ENCODE measurements around the gene CD82. TPM values are rescaled to one million over a fixed set of nuclear protein-coding genes. Genes with fewer than 3 reads are reported as not detected.

The CD82 gene
- total RNA-seq, 2 experiments from 2014 or later: 289 to 319 TPM

- POLR2A ChIA-PET: interaction anchor here (1.1 to 2.3 kb wide), 3 partner anchors 10 to 57 kb away, joined by 3 to 10 read pairs (median 4); no protein-coding TSS in a partner anchor
- CTCF ChIA-PET: interaction anchor here (0.9 to 3.3 kb wide), 13 partner anchors 10 to 306 kb away, joined by 3 to 32 read pairs (median 4); no protein-coding TSS in a partner anchor
- intact Hi-C loops (cut with micrococcal nuclease): loop anchor here (10.0 kb wide), 2 partner anchors 154 to 274 kb away; no protein-coding TSS in a partner anchor
Measured at GRCh38 chr11:44621140-44621681, 55.7 kb downstream of the CD82 start.

DNA sequence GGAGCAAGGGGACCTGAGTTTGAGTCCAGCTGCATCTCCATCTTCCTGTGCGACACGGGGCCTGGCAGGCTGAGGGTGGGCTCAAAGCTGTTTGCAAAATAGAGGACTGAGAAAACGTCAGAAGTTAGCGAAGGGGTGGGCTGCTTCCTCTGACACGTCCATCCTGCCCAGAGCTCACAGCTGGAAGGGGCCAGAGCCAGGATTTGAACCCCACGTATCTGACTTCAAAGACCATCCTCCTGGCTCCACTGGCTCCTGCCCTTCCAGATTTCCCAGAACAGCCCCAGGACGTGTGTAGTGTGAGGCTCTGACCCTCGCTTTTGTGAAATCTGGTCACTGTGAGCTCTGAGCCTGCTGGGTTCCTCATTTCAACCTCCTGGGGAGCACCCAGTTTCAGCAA, 56.3 kb downstream of the CD82 start:
- Mint-ChIP-seq H3K4me1 (ENCODE audit: low read depth) (peaks cover 20% of the 10 kb centered on the region), H3K4me3 (no peak overlapping the region), H3K27ac (no peak overlapping the region), H3K27me3 (no peaks in the 10 kb centered on the region), H3K9me3 (peaks cover 7% of the 10 kb centered on the region), H3K36me3 (ENCODE audit: low read depth) (peaks cover 38% of the 10 kb centered on the region)
- POLR2A ChIA-PET: interaction anchor here (1.0 to 2.3 kb wide), 5 partner anchors 10 to 98 kb away, joined by 3 to 10 read pairs (median 4); partner anchors contain the start of gene CD82
- no peak for ATAC-seq
- DNase-seq: no peak
- TF ChIP-seq, protein P1, sequence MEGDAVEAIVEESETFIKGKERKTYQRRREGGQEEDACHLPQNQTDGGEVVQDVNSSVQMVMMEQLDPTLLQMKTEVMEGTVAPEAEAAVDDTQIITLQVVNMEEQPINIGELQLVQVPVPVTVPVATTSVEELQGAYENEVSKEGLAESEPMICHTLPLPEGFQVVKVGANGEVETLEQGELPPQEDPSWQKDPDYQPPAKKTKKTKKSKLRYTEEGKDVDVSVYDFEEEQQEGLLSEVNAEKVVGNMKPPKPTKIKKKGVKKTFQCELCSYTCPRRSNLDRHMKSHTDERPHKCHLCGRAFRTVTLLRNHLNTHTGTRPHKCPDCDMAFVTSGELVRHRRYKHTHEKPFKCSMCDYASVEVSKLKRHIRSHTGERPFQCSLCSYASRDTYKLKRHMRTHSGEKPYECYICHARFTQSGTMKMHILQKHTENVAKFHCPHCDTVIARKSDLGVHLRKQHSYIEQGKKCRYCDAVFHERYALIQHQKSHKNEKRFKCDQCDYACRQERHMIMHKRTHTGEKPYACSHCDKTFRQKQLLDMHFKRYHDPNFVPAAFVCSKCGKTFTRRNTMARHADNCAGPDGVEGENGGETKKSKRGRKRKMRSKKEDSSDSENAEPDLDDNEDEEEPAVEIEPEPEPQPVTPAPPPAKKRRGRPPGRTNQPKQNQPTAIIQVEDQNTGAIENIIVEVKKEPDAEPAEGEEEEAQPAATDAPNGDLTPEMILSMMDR (IDR thresholded peaks at IDR 0.05): no peak
- CTCF ChIA-PET: interaction anchor here (0.9 to 3.3 kb wide), 12 partner anchors 10 to 305 kb away, joined by 3 to 32 read pairs (median 4); no protein-coding TSS in a partner anchor
- intact Hi-C loops (cut with micrococcal nuclease): loop anchor here (10.0 kb wide), 2 partner anchors 153 to 273 kb away; no protein-coding TSS in a partner anchor

More at GRCh38 chr11:44621140-44621681, 55.7 kb downstream of the CD82 start:
- Mint-ChIP-seq H3K27ac (no peak overlapping the region), H3K36me3 (ENCODE audit: low read depth) (peaks cover 42% of the 10 kb centered on the region), H3K4me1 (ENCODE audit: low read depth) (peaks cover 20% of the 10 kb centered on the region), H3K27me3 (no peaks in the 10 kb centered on the region), H3K9me3 (peaks cover 5% of the 10 kb centered on the region), H3K4me3 (no peak overlapping the region)
- TF ChIP-seq, protein P1 (IDR thresholded peaks at IDR 0.05): peak; percentile 86
- ATAC-seq: peak; percentile 43
- DNase-seq: peak; percentile 65

DNA sequence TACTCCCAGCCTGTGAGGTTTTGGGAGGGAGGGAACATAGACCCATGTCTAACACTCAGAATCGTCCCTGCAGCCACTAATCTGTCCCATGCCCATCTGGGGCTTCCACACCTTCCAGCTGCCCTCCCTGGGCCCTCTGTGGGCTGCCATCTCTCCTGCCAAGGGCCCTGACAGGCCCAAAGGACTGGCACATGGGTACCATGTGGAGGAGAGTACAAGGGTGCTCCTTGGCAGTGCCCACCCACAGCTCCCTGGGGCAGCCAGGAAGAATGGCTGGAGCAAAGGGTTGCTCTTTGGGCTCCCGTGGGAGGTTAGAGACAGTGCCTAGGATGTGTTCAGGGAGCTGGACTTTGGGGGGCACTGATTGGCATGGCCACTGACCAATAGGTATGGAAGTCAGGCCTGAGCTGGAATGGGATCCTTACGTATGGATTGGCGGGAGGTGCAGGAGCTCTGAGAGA, 56.8 kb downstream of the CD82 start:
- Mint-ChIP-seq H3K36me3 (ENCODE audit: low read depth) (peaks cover 34% of the 10 kb centered on the region), H3K27ac (peak overlapping the region; percentile 42), H3K9me3 (peaks cover 7% of the 10 kb centered on the region), H3K27me3 (no peaks in the 10 kb centered on the region), H3K4me1 (ENCODE audit: low read depth) (peaks cover 20% of the 10 kb centered on the region), H3K4me3 (no peak overlapping the region)
- intact Hi-C loops (cut with micrococcal nuclease): loop anchor here (10.0 kb wide), 2 partner anchors 153 to 273 kb away; no protein-coding TSS in a partner anchor
- ChIA-PET CTCF (interaction anchor here (0.9 to 3.3 kb wide), 10 partner anchors 9 to 305 kb away, joined by 3 to 32 read pairs (median 6); no protein-coding TSS in a partner anchor), POLR2A (interaction anchor here (1.0 to 2.3 kb wide), 5 partner anchors 11 to 98 kb away, joined by 3 to 10 read pairs (median 4); partner anchors contain the start of gene CD82)
- TF ChIP-seq, protein P1 (IDR thresholded peaks at IDR 0.05): no peak
- DNase-seq (no peak), ATAC-seq (no peak)

DNA sequence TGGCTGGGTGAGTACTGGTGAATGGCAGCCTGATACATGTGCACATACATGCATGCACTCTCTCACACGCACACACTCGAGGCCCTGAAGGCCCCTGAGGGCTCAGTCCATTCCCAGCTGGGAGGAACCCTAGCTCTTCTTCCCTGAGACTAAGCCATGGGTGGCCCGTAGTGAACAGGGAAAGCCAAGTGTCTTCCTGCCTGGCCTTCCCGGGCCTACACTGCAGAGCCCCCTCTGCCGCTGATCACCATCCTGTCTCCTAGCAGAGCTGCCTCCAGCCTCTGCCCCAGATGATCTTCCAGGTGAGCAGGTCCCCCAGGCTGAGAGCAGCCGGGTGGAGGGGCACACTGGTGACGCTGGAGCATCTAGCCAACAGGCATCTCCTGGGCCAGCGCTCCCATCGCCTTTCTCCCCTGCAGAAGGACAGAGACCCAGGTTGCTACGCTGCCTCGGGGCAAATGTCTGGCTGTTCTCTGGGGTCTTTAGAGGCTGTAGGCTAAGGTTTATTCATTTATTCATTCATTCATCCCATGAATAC, 57.3 kb downstream of the CD82 start:
- DNase-seq: no peak
- Mint-ChIP-seq H3K27ac (peak overlapping the region; percentile 74), H3K36me3 (ENCODE audit: low read depth) (peaks cover 30% of the 10 kb centered on the region), H3K4me3 (no peak overlapping the region), H3K4me1 (ENCODE audit: low read depth) (peaks cover 20% of the 10 kb centered on the region), H3K27me3 (no peaks in the 10 kb centered on the region), H3K9me3 (peaks cover 7% of the 10 kb centered on the region)
- POLR2A ChIA-PET: interaction anchor here (1.0 to 2.3 kb wide), 3 partner anchors 11 to 99 kb away, joined by 3 to 10 read pairs (median 4); partner anchors contain the start of gene CD82
- CTCF ChIA-PET: interaction anchor here (1.5 to 3.3 kb wide), 5 partner anchors 9 to 271 kb away, joined by 3 to 32 read pairs (median 13); no protein-coding TSS in a partner anchor
- intact Hi-C loops (cut with micrococcal nuclease): loop anchor here (10.0 kb wide), 2 partner anchors 152 to 272 kb away; no protein-coding TSS in a partner anchor
- peak; percentile 3 for ATAC-seq
- TF ChIP-seq, protein P1 (IDR thresholded peaks at IDR 0.05): no peak

Measured in activated CD8-positive, alpha-beta T cell treated with anti-CD3 and anti-CD28 coated beads for 36 hours (primary cell).